GM18867 (cell line): ENCODE measurements around the gene AK6.
"Not testable (repeated sequence)": the region's sequence is repeated elsewhere in the genome, so short reads cannot be mapped to it uniquely, and the experiment has no call there.

Source experiments
- ATAC-seq: cut with Tn5 transposase; IDR thresholded peaks from one replicate; pipeline ENCODE4 v1.9.1; 2021; ENCODE audit warnings: mild to moderate bottlenecking, moderate library complexity; ENCODE audit not compliant: unreplicated experiment

Gene AK6

GRCh38 chr5:69341520-69342161, 27.7 kb downstream of the AK6 start:
- ATAC-seq = no peak

- no peak for ATAC-seq
Measured at GRCh38 chr5:69335341-69335935, 33.9 kb downstream of the AK6 start.

- ATAC-seq = no peak
Measured at GRCh38 chr5:69334793-69335268, 34.5 kb downstream of the AK6 start.

GRCh38 chr5:69333668-69334315, 35.5 kb downstream of the AK6 start:
- not testable (repeated sequence) for ATAC-seq

GRCh38 chr5:69331528-69332445, 37.5 kb downstream of the AK6 start:
- no peak for ATAC-seq

GRCh38 chr5:69329905-69330489, 39.3 kb downstream of the AK6 start:
- no peak for ATAC-seq

- no peak for ATAC-seq
Measured at GRCh38 chr5:69326365-69326764, 43.0 kb downstream of the AK6 start.

GRCh38 chr5:69317391-69317790, 51.9 kb downstream of the AK6 start:
- no peak for ATAC-seq

- ATAC-seq = no peak
Measured at GRCh38 chr5:69315972-69316371, 53.3 kb downstream of the AK6 start.

GRCh38 chr5:69313428-69313827, 55.9 kb downstream of the AK6 start:
- ATAC-seq = no peak

- ATAC-seq = no peak
Measured at GRCh38 chr5:69312459-69313160, 56.7 kb downstream of the AK6 start.

GRCh38 chr5:69309380-69309779, 59.9 kb downstream of the AK6 start:
- no peak for ATAC-seq

GRCh38 chr5:69308046-69308553, 61.2 kb downstream of the AK6 start:
- no peak for ATAC-seq

GRCh38 chr5:69305512-69305911, 63.8 kb downstream of the AK6 start:
- no peak for ATAC-seq
